Stimulated activated CD8-positive, alpha-beta memory T cell treated with anti-CD3 and anti-CD28 coated beads, Interleukin-2, amount 100 ng/mL, for 48 hours (primary cell): ENCODE data around the gene MRPL54.
"Not testable (repeated sequence)": the region's sequence is repeated elsewhere in the genome, so short reads cannot be mapped to it uniquely, and the experiment has no call there.

Experiments used
- DNase-seq, 2 donors: peaks; one replicate each; pipeline ENCODE4 v3.0.0-alpha.2; 2020; ENCODE audit warnings: low read depth in 2 of 2

MRPL54 gene

DNA sequence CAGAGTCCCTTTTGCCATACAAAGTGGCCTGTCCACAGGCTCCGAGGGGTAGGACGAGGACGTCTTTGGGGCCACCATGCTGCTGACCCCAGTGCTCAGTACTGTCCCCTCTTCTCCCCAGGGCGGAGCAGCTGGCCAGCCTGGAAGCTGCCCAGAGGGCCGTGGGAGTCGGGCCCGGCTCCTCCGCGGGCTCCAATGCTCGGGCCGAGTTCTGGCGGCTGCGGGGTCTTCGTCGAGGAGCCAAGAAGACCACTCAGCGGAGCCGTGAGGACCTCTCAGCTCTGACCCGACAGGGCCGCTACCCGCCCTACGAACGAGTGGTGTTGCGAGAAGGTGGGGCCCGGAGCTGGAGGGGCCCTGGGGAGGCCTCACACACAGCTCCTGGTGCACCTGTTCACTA, 22.1 kb upstream of the MRPL54 start:
- DNase-seq, result no peak

DNA sequence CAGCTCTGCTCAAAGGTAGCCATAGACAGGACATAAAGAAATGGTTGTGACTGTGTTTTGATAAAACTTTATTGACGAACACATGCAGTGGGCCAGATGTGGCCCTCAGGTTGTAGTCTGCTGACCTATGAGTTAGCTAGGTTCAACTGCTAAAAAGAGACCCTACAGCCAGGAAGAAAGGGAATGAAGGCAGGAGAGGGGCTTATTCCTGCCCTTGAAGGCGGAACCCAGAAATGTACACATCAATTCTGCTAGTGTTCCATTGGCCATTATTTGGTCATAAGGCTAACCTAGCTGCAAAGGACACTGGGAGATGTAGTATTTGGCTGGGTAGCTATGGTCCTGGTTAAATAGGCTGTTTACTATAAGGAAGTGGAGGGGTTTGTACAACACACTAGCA, 19.0 kb upstream of the MRPL54 start:
- no peak for DNase-seq

DNA sequence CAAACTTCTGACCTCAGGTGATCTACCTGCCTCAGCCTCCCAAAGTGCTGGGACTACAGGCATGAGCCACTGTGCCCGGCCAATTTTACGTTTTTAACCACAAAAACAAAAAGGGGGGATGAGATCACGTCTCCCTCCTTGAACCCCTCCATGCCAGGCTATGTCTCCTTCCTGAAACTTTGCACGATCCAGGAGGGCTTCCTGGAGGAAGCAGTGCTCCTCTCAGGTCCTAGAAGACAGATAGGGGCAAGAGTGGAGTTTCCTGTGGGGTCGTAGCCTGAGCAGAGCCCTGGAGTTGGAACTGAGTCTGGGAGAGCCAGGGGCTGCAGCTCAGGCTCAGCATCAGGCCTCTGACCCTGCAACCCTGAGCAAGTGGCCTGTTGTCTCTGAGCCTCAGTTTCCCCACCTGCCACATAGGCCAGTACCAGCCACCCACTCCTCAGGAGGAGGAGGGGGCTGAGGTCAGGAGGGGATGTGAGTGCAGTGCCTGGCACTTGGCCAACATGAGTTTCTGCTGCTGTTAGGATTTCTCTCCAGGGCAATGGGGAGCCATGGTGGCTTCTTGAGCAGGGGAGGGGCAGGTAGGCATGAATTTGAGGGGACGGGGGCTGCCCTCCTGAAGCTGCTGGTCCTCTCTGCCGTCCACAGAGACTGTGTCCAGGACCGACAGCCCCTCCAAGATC, 17.0 kb upstream of the MRPL54 start:
- DNase-seq, result no peak

DNA sequence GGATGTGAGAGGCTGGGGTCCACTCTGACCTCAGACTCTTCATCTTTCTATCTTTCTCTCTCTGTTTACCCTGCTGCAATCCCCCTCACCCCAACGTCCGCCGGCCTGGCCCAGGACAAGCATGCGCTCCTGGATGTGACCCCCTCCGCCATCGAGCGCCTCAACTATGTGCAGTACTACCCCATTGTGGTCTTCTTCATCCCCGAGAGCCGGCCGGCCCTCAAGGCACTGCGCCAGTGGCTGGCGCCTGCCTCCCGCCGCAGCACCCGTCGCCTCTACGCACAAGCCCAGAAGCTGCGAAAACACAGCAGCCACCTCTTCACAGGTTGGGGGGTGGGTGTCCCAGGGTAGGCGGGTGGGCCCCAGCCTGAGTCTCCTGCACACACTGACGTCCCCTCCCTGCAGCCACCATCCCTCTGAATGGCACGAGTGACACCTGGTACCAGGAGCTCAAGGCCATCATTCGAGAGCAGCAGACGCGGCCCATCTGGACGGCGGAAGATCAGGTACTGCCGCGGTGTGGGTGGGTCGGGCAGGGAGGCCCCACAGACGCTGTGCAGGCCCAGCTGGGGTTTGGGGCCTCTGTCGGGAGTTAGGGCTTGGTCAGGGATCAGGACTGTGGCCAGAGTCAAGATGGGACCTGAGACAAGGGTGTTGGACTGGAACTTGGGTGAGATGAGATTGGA, 16.0 kb upstream of the MRPL54 start:
- no peak for DNase-seq

DNA sequence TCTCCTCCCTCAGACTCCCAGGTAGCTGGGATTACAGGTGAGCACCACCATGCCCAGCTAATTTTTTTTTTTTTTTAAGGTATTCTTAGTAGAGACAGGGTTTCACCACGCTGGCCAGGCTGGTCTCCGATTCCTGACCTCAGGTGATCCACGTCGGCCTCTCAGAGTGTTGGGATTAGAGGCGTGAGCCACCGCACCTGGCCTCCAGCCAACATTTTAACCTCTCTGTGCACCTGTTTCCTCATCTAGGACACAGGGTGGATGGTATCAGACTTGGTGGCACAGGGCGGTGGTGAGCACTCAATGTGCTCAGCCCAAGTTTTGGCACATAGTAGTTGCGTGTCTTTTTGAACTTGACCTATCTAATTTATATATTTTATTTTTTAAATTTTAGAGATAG, 13.5 kb upstream of the MRPL54 start:
- DNase-seq, result no peak

DNA sequence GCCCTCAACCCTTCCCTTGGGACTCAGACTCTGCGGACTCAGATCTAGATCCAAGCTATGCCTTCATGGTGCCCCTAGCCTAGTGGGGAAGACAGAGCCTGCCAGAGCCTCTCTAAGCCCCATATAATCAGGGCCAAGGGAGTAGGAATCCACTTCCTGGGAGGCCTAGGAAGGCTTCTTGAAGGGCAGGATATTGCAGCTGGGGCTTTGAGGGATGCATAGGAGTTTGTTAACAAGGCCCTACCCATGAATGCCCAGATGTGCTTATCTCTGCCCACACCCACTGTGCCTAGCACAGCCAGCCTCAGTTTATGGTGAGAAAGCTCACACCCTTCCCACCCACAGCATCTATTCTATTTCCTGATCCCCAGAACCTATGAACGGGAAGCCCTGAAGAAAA, 12.3 kb upstream of the MRPL54 start:
- no peak for DNase-seq

DNA sequence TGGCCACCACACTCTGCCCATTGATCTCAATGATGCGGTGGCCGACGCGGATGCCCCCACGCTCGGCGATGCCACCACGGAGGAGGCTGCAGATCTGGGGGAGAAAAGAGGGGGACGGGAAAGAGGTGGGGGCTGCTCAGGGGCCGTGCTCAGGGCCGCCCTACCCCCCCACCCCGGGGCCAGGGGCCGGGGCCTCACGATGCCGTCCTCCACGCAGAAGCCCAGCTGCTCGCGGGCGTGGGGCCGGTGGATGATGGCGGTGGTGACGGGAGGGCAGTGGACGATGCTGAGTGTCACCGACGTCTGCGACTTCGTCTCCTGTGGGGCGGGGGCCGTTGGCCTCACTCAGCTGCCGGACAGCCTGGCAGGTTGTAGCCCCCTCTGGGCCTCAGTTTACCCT, 11.2 kb upstream of the MRPL54 start:
- no peak for DNase-seq

DNA sequence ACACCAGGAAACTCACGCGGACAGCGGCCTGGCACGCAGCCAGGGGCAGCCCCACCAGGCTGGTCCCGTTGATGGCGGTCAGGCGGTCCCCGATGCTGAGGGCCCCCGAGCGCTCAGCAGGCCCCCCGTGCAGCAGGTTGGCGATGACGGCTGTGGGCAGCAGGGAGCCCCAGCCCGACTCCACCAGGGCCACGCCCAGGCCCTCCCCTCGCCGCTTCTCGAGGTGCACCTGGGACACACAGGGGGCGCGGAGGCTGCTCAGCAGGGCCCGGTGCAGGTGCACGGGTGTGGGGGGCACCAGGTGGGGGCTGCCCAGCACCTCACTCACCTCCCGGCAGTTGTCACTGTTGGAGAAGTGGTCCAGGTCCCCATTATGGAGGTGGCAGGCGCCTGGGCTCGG, 10.0 kb upstream of the MRPL54 start:
- DNase-seq, result no peak

DNA sequence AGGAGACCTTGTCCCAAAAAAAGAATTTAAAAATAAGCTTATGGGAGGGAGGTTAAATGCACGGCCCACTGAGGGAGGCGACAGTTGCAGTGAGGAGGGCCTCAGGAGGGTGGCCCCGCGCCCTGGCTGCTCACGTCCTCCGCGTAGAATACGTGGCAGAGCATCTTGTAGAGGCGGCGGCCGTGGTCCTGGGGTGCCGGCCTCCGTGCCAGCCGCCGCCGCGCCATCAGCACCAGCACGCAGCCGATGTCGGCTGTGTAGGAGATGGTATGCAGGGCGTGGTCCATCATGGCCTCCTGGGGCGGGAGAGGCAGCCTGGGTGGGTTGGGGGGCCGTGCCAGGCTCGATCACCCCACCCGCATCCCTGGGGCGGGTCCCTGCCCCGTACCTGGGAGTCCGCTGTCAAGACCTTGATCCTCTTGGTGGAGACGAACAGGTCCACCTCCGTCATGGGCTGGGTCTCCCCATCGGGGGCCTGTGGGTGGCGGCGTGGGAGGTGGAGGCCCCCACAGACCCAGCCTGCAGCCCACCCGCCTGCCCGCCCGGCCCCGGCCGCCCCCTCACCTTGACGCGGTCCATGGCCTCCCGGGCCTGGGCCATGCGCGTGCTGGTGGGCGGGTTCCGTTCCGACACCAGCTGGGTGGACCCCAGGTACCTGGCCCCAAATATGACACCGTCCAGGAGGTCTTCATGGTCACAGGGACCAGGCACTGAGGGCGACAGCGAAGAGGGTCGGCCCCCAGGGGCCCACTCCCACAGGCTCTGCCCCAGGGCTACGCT, 8.7 kb upstream of the MRPL54 start:
- no peak for DNase-seq

DNA sequence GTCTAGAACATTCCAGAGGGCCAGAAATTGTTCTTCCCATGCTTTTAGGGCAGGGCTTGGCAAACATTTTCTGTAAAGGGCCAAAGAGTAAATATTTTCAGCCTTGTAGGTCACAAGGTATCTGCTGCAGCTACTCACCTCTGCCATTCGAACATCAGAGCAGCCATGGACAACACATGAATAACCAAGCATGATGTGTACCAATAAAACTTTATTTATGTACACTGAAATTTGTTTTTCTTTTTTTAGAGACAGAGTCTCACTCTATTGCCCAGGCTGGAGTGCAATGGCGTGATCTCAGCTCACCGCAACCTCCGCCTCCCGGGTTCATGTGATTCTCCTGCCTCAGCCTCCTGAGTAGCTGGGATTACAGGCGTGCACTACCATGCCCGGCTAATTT, 4.8 kb upstream of the MRPL54 start:
- DNase-seq, result not testable (repeated sequence)

DNA sequence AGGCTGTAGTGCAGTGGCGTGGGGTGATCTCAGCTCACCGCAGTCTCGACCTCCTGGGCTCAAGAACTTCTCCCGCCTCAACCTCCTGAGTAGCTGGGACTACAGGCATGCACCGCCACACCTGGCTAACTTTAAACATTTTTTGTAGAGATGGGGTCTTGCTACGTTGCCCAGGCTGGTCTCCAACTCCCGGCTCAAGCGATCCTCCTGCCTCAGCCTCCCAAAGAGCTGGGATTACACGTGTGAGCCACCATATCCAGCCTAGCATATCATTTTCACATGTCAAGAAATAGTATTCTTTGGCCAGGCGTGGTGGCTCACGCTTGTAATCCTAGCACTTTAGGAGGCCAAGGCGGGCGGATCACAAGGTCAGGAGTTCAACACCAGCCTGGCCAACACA, 4.2 kb upstream of the MRPL54 start:
- DNase-seq, result not testable (repeated sequence)

DNA sequence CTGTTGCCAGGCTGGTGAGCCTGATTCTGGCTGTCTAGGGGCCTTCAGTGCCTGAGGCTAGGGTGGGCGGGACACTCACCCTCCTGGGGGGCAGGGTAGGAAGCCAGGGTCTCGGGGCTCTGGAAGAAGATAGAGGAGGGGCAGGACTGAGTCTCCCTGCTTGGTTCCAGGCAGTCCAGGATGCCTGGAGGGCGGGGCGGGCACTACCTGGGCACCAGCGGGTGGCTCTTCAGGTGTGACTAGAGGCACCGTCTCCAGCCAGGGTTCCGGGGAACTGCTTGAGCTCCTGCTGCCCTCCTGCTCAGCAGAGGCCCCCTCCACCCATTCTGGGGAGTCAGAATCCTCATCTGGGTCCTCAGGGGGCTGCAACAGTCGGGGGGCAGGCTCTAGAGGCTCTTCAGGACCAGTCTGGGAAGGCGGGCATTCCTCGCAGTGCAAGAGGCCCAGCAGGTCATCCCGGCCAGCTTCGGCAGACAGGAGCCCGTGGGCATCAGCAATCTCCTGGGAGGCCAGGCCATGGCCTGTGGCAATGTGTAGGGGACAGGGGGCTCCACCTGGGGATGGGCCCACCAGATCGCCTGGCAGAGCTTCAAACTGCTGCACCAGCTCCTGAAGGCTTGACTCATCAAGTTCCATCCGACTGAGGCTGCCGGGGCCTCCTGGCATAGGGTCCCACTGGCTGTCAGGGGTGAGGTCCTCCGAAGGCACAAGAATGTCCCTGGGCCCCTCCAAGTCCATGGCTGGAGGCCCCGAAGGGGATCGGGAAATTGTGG, 2.8 kb upstream of the MRPL54 start:
- no peak for DNase-seq

DNA sequence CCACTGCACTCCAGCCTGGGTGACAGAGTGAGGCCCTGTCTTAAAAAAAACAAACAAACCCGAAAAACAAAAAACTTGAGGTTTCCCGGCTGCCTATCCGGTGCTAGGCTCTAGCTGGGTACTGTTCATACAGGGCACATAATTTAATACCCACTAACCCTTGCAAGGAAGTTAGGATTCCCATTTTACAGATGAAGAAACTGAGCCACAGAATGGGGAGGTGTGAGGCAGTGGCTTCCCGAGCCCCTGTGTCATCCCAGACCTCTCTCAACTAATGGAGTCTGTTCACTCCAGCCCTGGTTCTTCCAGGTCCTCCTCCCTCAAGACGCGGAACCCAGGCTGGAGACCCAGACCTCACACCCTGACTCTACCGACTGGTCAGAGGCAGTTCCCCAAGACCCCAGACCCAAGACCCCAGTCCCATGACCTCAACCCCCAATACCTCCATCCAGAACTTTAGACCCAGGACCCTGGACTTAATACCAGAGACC, 1.6 kb upstream of the MRPL54 start:
- no peak for DNase-seq

DNA sequence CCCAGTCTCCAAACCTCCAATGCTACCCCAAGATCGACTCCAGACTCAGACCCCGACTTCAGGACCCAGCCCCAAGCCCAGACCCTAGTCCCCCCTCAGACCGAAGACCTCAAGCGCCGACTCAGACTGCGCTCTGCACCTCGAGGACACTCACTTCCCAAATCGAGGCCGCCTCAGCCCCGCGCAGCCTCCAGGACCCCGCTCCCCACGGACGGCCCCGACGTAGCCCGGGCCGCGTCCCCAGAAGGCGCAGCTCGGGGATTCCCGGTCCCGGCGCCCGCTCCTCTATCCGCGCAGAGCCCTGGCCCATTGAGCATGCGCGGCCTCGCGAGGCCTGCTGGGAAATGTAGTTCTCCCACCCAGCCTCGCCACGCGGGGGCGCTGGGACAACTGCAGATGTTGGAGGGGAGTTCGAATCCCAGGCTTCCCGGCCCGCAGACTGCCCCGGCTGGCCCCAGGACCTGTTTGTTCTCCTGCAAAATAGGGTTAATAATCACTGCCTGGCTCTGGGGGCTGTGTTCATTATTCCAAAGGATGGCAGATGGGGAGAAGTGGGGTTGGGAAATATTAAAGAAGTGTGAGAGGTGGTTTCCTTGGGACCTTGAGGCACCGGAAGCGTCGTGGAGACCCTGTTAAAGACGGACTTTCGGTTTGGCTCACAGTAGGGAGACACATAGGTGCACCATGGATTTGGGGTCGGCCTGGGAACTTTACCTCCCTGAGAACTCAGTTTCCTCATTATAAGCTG, 926 bp upstream of the MRPL54 start, which contains the start of gene APBA3:
TSS of gene APBA3 (minus strand) at position 311 of the 748 bp plus-strand sequence. CDS start 1,428 bp downstream, outside the sequence.
- DNase-seq, result peak; percentile 96 to 97

DNA sequence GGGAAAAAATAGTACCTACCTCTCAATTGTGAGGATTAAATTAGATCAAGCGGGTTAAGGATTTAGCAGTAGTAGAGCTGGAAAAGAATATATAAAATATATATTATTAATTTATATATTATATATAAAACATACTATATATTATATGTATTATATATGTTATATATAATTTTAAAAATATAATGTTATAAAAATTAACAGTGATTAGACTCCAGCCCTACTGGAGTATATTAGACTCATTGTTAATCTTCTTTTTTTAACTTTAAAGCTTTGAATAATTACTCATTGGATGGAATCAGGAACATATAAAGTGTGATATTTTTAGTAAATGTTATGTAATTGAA, 380 bp upstream of the MRPL54 start:
- DNase-seq, result no peak

DNA sequence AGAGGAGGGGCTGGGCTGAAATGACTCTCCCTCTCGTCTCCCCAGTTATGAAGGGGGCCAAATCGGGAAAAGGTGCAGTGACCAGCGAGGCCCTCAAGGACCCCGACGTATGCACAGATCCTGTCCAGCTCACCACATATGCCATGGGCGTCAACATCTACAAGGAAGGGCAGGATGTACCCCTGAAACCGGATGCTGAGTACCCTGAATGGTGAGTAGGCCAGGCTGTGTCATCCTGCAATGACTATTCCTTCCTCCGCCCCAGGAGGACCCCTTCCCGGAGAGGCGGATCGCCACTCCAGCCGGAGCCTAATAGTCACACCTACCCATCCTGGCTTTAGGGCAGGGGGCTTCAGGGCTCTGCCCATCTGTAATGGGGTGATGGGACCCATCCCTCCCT, 2.6 kb downstream of the MRPL54 start:
- no peak for DNase-seq

DNA sequence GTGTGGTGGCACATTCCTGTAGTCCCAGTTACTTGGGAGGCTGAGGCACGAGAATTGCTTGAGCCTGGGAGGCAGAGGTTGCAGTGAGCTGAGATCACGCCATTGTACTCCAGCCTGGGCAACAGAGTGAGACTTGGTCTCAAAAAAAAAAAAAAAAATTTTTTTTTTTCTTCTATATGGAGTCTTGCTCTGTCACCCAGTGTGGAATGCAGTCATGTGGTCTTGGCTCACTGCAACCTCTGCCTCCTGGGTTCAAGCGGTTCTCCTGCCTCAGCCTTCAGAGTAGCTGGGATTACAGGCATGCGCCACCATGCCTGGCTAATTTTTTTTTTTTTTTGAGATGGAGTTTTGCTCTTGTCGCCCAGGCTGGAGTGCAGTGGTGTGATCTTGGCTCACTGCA, 3.3 kb downstream of the MRPL54 start:
- DNase-seq, result not testable (repeated sequence)

DNA sequence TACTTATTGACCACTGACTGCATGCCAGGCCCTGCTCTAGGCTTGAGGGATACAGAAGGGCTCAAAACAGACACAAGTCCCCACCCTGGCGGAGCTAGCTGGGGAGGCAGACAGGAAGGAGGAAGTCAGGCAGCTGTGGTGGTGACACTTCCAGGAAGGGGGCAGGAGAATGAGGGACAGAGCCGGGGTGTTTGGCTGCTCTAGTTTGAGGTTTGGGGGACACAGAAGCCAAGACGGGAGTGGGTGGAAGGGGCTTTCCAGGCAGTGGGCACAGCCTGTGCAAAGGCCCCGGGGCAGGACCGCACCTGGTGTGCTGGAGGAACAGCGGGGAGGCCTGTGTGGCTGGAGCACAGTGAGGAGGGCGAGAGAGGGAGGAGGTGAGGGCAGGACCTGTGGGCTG, 4.0 kb downstream of the MRPL54 start:
- no peak for DNase-seq

DNA sequence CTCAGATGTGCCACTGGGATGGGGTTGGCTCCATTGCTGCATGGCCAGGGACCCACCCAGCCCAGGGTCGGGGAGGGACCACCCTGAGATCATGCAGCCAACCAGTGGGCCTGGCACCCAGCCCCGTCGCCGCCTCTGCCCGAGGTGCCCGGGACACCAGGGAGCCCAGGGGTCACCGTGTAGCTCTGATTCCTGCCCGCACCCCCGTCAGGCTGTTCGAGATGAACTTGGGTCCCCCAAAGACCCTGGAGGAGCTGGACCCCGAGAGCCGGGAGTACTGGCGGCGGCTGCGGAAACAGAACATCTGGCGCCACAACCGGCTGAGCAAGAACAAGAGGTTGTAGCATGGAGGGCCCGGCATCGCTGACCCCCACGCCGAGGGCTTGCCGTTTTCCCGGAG, 4.6 kb downstream of the MRPL54 start:
- no peak for DNase-seq

DNA sequence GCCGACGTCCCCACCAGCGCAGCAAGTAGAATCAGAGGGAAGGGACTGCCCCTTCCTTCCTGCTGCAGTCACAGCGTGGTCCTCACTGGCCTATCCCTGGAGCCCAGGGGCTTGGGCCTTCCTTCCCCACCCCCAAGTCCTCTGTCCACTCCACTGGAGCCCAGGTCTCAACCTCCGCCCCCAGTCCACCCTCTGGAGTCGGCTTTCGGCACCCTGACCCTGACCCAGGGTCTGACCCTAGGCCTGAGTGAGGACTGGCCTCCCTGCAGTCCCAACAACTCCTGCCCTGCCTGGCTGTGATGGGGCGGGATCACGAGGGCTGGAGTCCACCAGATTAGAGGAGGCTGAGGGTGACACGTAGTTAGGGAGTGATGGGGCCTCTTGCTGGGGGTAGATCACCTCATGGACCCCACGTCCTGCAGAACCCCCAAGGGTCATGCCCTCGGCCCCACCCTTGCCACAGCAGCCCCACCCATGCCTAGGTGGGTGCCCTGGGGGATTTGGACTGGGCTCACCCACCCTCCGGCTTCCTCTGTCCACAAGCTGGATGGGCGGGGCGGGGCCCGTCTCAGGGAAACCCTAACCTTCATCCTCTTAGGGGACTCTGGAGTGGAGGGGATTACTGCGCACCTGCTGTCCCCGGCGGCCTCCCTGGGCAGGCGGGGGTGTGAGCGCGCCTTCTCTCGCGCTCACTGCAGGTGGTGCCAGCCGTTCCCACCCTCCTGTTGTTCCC, 5.7 kb downstream of the MRPL54 start:
- no peak for DNase-seq

DNA sequence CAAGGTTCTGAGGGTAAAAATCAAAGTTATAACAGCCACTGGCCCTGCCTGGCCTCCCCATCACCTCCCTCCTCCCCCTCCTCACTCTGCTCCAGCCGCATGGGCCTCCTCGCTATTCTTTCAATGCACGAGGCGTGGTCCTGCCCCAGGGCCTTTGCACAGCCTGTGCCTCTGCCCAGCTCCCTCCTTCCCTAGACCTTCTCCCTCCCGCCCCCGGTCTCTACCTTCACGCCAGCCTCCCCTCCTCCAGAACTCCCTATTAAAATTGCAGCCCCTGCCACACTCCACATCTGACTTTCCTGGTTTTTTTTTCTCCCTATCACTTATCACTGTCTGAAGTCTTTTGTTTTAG, 6.2 kb downstream of the MRPL54 start:
- no peak for DNase-seq
